PC-3 (cell line): Measurements from ENCODE around the gene CCBE1.

Source experiments
- EZH2phosphoT487 ChIP-seq: fragments of 300-600 bp; sonication (generic); IDR thresholded peaks from 2 replicates; pipeline ENCODE4 v1.6.1; 2018; ENCODE audit warnings: mild to moderate bottlenecking, antibody characterized with exemption, low read length, borderline replicate concordance
- TF ChIP-seq, protein P1 (sequence below): fragments of 300-600 bp; sonication (generic); conservative IDR thresholded peaks from 2 replicates; pipeline ENCODE4 v1.5.1; 2017; ENCODE audit warnings: antibody characterized with exemption, low read depth, mild to moderate bottlenecking, low read length

DNA sequence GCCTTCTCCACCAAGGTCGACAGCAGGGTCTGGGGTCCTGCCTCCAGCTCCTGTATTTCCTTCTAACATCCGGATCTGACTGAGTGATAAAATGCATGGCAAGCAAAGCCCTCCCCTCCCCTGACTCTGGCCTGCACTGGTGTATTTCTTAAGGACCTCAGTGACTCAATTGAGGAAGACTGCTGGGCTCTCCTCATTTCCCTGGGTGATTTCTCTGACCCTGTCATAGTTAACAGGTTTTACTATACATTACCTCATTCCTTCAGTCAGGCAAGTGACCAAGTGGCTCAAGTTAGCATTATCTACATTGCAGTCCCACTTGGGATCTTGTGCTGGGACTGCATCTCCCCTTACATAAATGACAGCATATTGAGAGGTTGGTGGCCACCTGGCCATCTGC, 38.8 kb upstream of the CCBE1 start:
- TF ChIP-seq, protein P1, sequence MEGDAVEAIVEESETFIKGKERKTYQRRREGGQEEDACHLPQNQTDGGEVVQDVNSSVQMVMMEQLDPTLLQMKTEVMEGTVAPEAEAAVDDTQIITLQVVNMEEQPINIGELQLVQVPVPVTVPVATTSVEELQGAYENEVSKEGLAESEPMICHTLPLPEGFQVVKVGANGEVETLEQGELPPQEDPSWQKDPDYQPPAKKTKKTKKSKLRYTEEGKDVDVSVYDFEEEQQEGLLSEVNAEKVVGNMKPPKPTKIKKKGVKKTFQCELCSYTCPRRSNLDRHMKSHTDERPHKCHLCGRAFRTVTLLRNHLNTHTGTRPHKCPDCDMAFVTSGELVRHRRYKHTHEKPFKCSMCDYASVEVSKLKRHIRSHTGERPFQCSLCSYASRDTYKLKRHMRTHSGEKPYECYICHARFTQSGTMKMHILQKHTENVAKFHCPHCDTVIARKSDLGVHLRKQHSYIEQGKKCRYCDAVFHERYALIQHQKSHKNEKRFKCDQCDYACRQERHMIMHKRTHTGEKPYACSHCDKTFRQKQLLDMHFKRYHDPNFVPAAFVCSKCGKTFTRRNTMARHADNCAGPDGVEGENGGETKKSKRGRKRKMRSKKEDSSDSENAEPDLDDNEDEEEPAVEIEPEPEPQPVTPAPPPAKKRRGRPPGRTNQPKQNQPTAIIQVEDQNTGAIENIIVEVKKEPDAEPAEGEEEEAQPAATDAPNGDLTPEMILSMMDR: no peak
- TF ChIP-seq EZH2phosphoT487: no peak
